Cardiac fibroblast (primary cell): ENCODE results near the gene NRAP.

Experiments used
- DNase-seq, 2 donors: peaks; one replicate each; pipeline versions ENCODE4 v3.0.0 to v3.0.0-alpha.2; 2010; ENCODE audit warnings: low read depth in 2 of 2
- H3K4me3 ChIP-seq, 2 donors: replicated peaks in 1 of 2; 1 replicate in 1 of 2; 2 replicates in 1 of 2; pipeline ENCODE4 v1.5.1; 2011; ENCODE audit warnings: low read depth in 2 of 2, low read length in 2 of 2, mild to moderate bottlenecking in 2 of 2, moderate library complexity in 1 of 2
- TF ChIP-seq, protein P1 (sequence below): IDR thresholded peaks from one replicate; pipeline ENCODE4 v1.5.1; 2011; ENCODE audit warnings: low read depth, mild to moderate bottlenecking, low read length, inconsistent platforms

NRAP gene

DNA sequence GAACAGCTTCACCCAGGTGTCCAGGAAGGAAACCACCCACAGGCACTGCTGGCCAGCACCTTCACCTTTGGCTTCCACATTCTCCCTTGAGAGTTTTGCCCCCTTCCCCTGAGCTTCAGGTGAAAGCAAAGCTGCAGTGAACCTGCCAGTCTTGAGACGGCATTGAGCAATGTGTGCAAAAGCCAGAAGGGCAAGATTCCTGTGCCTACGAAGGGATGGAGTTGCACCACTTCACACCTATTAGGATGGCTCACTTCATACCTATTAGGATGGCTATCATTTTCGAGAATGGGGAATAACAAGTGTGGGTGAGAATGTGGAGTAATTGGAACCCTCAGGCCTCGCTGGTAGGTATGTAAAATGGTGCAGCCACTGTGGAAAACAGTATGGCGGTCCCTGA, 103.8 kb downstream of the NRAP start:
- DNase-seq, result no peak
- H3K4me3 ChIP-seq, result no peak overlapping the region
- TF ChIP-seq, protein P1, sequence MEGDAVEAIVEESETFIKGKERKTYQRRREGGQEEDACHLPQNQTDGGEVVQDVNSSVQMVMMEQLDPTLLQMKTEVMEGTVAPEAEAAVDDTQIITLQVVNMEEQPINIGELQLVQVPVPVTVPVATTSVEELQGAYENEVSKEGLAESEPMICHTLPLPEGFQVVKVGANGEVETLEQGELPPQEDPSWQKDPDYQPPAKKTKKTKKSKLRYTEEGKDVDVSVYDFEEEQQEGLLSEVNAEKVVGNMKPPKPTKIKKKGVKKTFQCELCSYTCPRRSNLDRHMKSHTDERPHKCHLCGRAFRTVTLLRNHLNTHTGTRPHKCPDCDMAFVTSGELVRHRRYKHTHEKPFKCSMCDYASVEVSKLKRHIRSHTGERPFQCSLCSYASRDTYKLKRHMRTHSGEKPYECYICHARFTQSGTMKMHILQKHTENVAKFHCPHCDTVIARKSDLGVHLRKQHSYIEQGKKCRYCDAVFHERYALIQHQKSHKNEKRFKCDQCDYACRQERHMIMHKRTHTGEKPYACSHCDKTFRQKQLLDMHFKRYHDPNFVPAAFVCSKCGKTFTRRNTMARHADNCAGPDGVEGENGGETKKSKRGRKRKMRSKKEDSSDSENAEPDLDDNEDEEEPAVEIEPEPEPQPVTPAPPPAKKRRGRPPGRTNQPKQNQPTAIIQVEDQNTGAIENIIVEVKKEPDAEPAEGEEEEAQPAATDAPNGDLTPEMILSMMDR, result no peak

DNA sequence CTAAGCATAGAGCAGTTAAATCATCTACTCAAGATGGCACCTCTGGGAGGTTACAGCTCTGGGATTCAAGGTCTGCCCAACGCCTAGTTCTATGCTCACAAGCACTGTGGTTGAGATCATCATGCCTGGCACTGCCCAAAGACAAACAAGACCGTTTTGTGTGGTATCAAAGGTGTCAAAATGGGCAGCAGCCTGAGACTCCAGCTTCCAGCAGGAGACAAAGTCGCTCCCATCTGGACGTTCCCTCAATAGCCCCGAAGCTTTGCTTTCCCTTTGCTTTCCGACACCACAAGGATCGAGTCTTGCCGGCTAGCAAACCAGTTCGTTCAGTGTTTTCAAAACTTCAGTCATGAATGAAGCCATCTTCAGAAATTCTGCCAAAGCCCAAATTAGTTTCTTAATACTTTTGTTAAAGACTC, 105.9 kb downstream of the NRAP start:
- DNase-seq, result no peak
- TF ChIP-seq, protein P1, result no peak
- no peak overlapping the region for H3K4me3 ChIP-seq

DNA sequence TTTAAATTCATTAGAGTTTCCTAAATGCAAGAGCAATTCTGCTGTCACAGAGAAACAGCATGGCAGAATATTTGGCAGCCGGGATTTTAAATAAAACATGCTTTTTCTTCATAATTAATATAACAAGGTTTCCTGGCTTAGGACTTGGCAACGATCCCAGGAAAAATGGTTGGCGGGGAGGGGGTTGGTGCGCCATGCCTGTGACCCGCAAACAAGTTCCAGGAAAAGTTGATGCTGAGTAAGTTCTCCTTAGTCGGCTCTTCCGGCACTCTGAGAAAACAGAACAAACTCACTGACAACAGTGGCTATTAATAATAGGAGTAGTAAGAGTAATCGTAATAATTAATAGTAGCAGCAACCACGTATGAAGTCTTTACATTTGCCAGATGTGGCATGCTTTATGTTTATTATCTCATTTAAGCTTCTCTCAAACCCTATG, 106.4 kb downstream of the NRAP start:
- DNase-seq, result peak in 1 of 2 donors; percentile 6
- H3K4me3 ChIP-seq, result no peak overlapping the region
- TF ChIP-seq, protein P1, result no peak

DNA sequence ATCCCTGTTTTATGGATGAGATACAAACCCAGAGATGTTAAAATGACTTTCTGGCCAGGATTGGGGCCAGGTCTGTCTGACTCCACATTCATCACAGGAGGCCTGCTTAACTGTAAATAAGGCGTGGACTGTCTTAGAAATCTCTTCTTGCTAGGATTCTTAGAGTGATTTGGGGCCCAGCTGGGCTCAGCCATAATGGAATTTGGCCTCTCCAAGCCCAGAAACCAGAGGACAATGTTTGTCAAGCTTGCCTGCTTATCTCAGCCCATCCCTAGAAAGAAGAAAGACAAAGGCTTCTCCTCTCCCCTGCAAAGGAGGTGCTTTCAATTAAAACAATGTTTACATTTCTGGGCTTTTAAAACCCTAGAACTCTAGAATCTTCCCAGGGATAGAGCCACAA, 108.1 kb downstream of the NRAP start:
- no peak for DNase-seq
- no peak overlapping the region for H3K4me3 ChIP-seq
- TF ChIP-seq, protein P1, result no peak

DNA sequence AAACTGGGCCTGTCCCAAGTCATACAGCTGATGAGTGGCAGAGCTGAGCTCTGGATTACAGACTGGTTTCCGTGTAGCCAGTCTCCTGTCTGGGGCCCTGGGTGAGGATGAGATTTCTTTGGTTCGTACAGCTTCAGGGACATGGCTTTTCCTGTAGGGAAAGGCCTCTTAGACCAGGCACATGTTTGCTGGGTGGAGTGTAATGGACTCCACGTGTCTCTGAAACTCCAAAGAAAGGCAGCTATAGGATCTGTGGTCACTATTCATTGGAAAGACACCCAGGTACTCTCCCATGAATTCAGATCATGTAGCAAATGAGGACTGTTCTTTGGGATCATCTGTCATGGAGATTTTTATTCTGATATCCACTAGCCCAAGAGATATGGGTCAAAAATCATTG, 108.6 kb downstream of the NRAP start:
- TF ChIP-seq, protein P1, result no peak
- no peak for DNase-seq
- H3K4me3 ChIP-seq, result no peak overlapping the region

DNA sequence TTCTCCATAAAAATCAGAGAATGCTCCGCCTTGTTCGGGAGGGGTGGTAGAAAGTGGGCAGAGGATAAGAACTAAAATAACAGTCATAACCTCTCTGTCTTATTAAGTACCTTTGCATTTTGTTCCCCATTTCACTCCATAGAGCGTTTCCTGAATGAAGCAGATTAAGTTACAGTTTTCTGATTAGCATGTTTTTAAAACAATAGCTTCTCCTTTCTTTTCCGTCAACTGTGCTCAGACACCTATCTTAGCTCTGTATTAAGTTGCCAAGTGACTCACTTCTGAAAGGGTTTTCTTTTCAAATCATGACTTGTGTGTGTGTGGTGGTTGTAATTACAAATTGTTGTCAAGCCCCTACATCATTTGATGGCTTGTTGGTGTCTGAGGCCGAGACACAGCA, 109.6 kb downstream of the NRAP start:
- TF ChIP-seq, protein P1, result no peak
- DNase-seq, result no peak
- no peak overlapping the region for H3K4me3 ChIP-seq

DNA sequence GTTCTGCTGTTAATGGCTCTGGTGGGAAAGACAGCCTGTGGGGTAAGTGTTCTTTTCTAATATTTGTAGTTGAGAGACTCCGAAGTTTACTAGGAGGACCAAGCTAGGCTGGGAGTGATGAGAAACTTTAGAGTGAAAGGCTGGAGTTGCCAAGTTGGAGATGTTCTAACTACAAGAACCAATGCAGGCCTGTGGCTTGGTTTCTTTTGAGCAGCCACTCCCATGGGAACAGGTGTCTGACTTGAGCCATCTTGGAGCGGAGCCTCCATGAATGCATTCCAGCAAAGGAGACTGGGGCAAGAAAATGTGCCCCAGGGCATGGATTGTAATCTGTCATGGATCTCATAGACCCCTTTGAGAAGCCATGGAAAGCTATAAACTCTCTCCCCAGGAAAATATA, 110.7 kb downstream of the NRAP start:
- H3K4me3 ChIP-seq, result no peak overlapping the region
- no peak for DNase-seq
- TF ChIP-seq, protein P1, result no peak
